GM12878 (cell line): ENCODE measurements around the gene HCRTR2. TPM values are rescaled to one million over a fixed set of nuclear protein-coding genes. Genes with fewer than 3 reads are reported as not detected.

Source experiments
- BCLAF1 ChIP-seq: fragments of 450-650 bp; IDR thresholded peaks from 2 replicates; pipeline ENCODE4 v1.6.1; 2017; ENCODE audit warnings: antibody characterized with exemption, mild to moderate bottlenecking, moderate library complexity
- BHLHE40 ChIP-seq, 2 experiments: fragments of 450-650 bp in 1 of 2; IDR thresholded peaks; 2 replicates each; pipeline ENCODE4 v1.6.1; 2011 to 2017; ENCODE audit warnings: low read depth in 2 of 2, borderline replicate concordance in 1 of 2, improper control_type of control experiment in 1 of 2, low read length in 1 of 2, mild to moderate bottlenecking in 1 of 2
- ESRRA ChIP-seq: IDR thresholded peaks from 2 replicates; pipeline ENCODE4 v1.6.1; 2012; ENCODE audit warnings: mild to moderate bottlenecking, low read length, improper control_type of control experiment
- KDM1A ChIP-seq: fragments of 200-600 bp; sonication (generic); IDR thresholded peaks from 2 replicates; pipeline ENCODE4 v1.6.1; 2016; ENCODE audit warnings: borderline replicate concordance
- POLR2AphosphoS5 ChIP-seq: IDR thresholded peaks from 2 replicates; pipeline ENCODE4 v1.6.1; 2011; ENCODE audit warnings: mild to moderate bottlenecking, low read length, inconsistent platforms
- RFX5 ChIP-seq: IDR thresholded peaks from 2 replicates; pipeline ENCODE4 v1.6.1; 2011; ENCODE audit warnings: low read depth, low read length, improper control_type of control experiment
- SUZ12 ChIP-seq: fragments of 200-600 bp; sonication (generic); IDR thresholded peaks from one replicate; pipeline ENCODE4 v1.6.1; 2018; ENCODE audit warnings: antibody characterized with exemption, mild to moderate bottlenecking; ENCODE audit not compliant: unreplicated experiment
- YBX1 ChIP-seq: fragments of 450-650 bp; IDR thresholded peaks from 2 replicates; pipeline ENCODE4 v1.6.1; 2016; ENCODE audit warnings: antibody characterized with exemption
- ZNF217 ChIP-seq: fragments of 450-650 bp; IDR thresholded peaks from 2 replicates; pipeline ENCODE4 v1.6.1; 2017; ENCODE audit warnings: antibody characterized with exemption, mild to moderate bottlenecking
- ZNF274 ChIP-seq: IDR thresholded peaks from one replicate; pipeline ENCODE4 v1.8.0; 2011; ENCODE audit not compliant: insufficient read length, insufficient read depth
- ZNF384 ChIP-seq: IDR thresholded peaks from 2 replicates; pipeline ENCODE4 v1.6.1; 2012; ENCODE audit warnings: low read depth, mild to moderate bottlenecking, low read length, improper control_type of control experiment, borderline replicate concordance
- polyA plus RNA-seq, 11 experiments: library from polyadenylated mRNA; depleted of rRNA in 4 of 11; unstranded in 6 of 11; stranded (reverse) in 5 of 11; fragments of >200 nt; fragmentation: Nextera tagmentation in 4 of 11; fragmentation: Illumina TruSeq in 1 of 11; extraction: Ambion mirVana in 4 of 11; extraction: Trizol in 1 of 11; gene quantifications; 1 replicate in 1 of 11; 2 replicates in 10 of 11; pipeline versions ENCODE4 v1.2.1 to v1.2.3, GENCODE V29; 2011 to 2016; ENCODE audit warnings: inconsistent platforms in 2 of 11, missing spikeins in 2 of 11, low read depth in 1 of 11
- total RNA-seq, 4 experiments: library from RNA; depleted of rRNA in 3 of 4; stranded (reverse); fragments of >200 nt in 3 of 4; fragmentation: Illumina TruSeq in 1 of 4; extraction: Trizol in 1 of 4; gene quantifications; 2 replicates each; pipeline versions ENCODE4 v1.2.1 to v1.2.3, GENCODE V29; 2013 to 2021

The HCRTR2 gene
- total and polyA plus RNA-seq, 10 of the 15 experiments (the other 5 are each of a cell fraction or from before 2014, with no cell fraction given) = not detected

DNA sequence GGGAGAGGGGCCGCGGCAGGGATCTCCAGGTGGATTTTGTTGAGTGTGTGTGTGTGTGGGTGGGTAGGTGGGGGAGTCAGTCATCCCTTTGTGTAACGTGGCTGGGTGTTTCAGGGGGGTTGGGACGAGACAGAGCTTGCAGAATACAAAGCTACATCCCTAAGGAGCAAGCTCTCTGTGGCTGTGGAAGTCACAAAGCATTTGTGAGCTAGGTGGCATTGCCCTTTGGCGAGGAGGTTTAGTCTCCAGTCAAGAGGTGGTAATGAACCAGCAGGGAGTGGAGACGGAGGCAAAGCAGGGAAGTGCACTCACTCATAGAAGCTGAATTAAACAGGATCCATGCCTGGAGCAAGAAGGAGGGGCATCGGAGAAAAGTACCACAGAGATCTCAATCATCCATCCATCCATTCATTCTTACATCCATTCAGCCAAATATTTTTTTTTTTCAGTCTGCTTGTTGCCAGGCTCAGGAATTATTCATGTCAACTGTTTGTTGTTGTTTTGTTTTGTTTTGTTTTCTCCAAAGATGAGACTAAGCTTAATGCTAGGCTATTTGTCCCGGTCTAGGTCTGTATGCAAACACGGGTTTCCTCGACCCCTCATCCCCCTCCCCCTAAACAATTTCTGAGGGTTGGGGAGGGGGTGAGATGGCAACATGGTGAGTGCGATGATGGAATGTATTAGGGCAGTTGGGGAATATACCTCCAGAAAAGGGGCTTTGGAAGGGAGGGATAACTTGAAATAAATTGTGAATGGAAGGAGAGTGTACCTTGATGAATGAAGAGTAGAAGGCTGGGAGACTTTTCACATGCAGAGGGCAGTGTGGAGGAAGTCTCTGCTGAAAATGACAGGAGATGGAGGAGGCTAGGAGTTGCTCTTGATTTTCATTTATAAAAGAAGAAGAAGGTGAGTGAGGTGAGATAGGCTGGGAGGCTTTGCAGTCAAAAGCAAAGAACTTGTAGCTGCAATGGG, 1.0 kb downstream of the HCRTR2 start (continued):
- TF ChIP-seq BCLAF1 (no peak), SUZ12 (no peak), RFX5 (no peak), ZNF384 (no peak), ZNF217 (no peak), ESRRA (no peak), POLR2AphosphoS5 (no peak), YBX1 (no peak), BHLHE40 (IDR thresholded peaks at IDR 0.05; ENCODE audit: borderline replicate concordance in 1 of 2, low read depth in 2 of 2, low read length in 1 of 2) (no peak), ZNF274 (no peak), KDM1A (no peak)
- TF ChIP-seq, all 136 proteins: peak for 0
